ENCODE measurements around the gene ADAMTS17. TPM values are rescaled to one million over a fixed set of nuclear protein-coding genes. Genes with fewer than 3 reads are reported as not detected.

The ADAMTS17 gene
- total RNA-seq, 1 experiment from 2014 or later: 1.8 TPM

DNA sequence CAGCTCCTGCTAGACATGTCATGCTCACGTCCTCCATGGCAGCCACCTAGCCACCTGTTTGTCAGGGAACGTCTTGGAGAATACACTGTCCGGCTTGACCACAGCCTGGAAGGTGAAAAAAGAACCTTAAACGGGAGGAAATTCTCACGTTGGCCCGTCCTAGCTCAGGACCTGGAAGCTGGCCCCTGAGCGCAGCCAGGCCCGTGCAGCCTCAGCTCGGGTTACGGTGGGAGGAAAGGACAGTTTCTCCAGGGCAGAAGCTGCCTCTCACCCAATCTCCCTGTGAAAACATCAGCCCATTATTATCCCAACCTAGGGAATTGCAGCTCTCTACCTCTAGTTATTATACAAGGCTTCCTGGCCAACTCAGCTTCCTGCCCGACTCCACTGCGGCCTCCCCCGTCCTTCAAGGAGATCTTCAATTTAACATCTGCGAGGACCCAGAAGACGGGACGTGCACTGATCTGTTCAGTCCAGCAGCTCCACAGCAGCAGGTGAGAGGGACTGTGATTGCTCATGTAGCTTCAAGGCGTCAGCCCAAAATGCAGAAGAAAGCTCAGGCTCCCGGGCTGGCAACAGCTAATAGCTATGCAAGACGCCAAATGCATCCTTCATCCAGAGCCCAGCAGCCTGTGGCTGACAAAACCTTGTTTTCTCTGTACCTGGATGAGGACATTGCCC lies 84.7 kb downstream of the ADAMTS17 start:
- H3K4me3 Mint-ChIP-seq: no peak overlapping the region
- no peak for TF ChIP-seq GABPB1 (CRISPR knock-in tag; IDR thresholded peaks at IDR 0.05)
- no peak for TF ChIP-seq JUN (CRISPR knock-in tag; IDR thresholded peaks at IDR 0.05)
- no peak for TF ChIP-seq NR2C2 (CRISPR knock-in tag; IDR thresholded peaks at IDR 0.05)
- DNase-seq (ENCODE audit: low spot score) (no peak), ATAC-seq (no peak)
- peaks cover 20% of the 10 kb centered on the region for H3K9me3 Mint-ChIP-seq
- H3K27ac Mint-ChIP-seq: no peak overlapping the region
- peaks cover 14% of the 10 kb centered on the region for H3K36me3 Mint-ChIP-seq
- H3K4me1 Mint-ChIP-seq: no peaks in the 10 kb centered on the region; the same call in 1 of the 2 replicates
- CTCF ChIA-PET: interaction anchor here (1.8 kb wide), 1 partner anchor 82 kb away, joined by 7 read pairs; no protein-coding TSS in a partner anchor
- no peaks in the 10 kb centered on the region for H3K27me3 Mint-ChIP-seq (ENCODE audit: low read depth)
- POLR2A ChIA-PET: no interaction called here

DNA sequence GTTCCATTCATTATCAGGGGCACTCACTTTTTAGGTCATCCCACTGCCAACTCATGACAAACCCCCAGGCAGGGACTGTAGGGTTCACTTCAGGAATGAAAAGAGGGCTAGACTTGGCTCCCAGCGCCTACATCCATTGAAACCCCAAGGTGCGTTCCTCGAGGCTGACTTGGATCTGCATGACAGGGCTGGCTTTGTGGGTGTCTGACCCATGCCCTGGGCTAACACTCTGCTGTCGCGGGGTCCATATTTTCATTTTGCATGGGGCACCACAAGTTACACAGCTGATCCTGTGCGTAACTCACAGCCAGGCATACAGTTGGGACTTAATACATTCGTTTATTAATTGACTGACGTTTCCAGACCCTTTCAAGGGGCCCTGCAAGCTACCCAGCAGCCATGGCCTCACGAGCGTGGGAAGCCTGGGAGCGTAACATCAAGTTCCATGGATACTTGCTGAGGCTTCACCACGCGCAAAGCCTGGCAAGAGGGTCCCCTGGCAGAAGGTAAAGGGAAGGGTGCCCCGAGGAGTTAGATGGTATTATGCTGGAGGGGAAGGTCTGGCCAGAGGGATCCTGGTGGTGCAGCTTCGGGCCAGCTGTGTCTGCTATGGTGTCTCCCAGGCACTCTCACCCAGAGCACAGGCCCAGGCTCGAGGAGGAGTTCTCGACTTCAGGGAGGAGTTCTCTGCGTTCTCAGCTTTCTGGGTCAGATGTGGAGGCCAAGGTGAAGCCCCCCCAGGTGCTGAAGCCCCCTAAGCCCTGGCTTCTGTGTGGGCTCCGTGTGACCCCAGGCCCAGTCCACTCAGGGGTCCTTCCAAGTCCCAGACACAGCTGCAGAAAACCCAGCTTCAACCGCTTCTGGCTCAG lies 85.4 kb downstream of the ADAMTS17 start:
- Mint-ChIP-seq H3K27me3 (ENCODE audit: low read depth) (no peaks in the 10 kb centered on the region), H3K4me3 (no peak overlapping the region), H3K27ac (no peak overlapping the region), H3K4me1 (no peaks in the 10 kb centered on the region; the same call in 1 of the 2 replicates), H3K9me3 (peaks cover 20% of the 10 kb centered on the region), H3K36me3 (peaks cover 14% of the 10 kb centered on the region)
- TF ChIP-seq ZNF121 (CRISPR knock-in tag; IDR thresholded peaks at IDR 0.05) (no peak), KAT7 (CRISPR knock-in tag; IDR thresholded peaks at IDR 0.05; ENCODE audit: borderline replicate concordance) (no peak)
- TF ChIP-seq, protein P1, sequence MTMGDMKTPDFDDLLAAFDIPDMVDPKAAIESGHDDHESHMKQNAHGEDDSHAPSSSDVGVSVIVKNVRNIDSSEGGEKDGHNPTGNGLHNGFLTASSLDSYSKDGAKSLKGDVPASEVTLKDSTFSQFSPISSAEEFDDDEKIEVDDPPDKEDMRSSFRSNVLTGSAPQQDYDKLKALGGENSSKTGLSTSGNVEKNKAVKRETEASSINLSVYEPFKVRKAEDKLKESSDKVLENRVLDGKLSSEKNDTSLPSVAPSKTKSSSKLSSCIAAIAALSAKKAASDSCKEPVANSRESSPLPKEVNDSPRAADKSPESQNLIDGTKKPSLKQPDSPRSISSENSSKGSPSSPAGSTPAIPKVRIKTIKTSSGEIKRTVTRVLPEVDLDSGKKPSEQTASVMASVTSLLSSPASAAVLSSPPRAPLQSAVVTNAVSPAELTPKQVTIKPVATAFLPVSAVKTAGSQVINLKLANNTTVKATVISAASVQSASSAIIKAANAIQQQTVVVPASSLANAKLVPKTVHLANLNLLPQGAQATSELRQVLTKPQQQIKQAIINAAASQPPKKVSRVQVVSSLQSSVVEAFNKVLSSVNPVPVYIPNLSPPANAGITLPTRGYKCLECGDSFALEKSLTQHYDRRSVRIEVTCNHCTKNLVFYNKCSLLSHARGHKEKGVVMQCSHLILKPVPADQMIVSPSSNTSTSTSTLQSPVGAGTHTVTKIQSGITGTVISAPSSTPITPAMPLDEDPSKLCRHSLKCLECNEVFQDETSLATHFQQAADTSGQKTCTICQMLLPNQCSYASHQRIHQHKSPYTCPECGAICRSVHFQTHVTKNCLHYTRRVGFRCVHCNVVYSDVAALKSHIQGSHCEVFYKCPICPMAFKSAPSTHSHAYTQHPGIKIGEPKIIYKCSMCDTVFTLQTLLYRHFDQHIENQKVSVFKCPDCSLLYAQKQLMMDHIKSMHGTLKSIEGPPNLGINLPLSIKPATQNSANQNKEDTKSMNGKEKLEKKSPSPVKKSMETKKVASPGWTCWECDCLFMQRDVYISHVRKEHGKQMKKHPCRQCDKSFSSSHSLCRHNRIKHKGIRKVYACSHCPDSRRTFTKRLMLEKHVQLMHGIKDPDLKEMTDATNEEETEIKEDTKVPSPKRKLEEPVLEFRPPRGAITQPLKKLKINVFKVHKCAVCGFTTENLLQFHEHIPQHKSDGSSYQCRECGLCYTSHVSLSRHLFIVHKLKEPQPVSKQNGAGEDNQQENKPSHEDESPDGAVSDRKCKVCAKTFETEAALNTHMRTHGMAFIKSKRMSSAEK (CRISPR knock-in tag; IDR thresholded peaks at IDR 0.05; ENCODE audit: borderline replicate concordance): no peak
- TF ChIP-seq, protein P2, sequence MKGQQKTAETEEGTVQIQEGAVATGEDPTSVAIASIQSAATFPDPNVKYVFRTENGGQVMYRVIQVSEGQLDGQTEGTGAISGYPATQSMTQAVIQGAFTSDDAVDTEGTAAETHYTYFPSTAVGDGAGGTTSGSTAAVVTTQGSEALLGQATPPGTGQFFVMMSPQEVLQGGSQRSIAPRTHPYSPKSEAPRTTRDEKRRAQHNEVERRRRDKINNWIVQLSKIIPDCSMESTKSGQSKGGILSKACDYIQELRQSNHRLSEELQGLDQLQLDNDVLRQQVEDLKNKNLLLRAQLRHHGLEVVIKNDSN (CRISPR knock-in tag; IDR thresholded peaks at IDR 0.05): no peak
- no peak for ATAC-seq
- DNase-seq (ENCODE audit: low spot score): no peak
- POLR2A ChIA-PET: no interaction called here
- CTCF ChIA-PET: interaction anchor here (1.8 kb wide), 1 partner anchor 83 kb away, joined by 7 read pairs; no protein-coding TSS in a partner anchor

DNA sequence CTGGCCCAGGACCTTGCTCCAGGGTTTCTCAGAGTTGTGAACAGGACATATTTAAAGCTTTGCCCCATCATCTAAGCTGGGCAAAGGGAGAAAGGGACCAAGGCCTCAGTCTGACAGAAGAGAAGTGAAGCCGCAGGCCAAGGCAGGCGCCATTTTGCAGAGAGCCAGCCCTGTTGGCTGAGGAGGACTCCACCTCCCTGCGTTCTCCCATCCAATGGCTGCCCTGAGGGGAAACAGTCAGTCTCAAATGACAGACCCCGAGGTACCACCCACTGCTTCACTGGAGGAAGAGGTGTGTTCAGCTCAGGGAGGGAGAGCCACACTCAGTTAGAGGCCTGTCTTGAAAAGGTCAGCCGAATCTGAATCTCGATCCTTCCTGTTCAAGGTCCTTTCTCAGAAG lies 86.1 kb downstream of the ADAMTS17 start:
- DNase-seq (ENCODE audit: low spot score) (no peak), ATAC-seq (peak; percentile 51; the same call in 1 of the 2 replicates)
- H3K4me1 Mint-ChIP-seq: no peaks in the 10 kb centered on the region; the same call in 1 of the 2 replicates
- H3K9me3 Mint-ChIP-seq: peaks cover 20% of the 10 kb centered on the region
- no peak overlapping the region for H3K27ac Mint-ChIP-seq
- no peaks in the 10 kb centered on the region for H3K27me3 Mint-ChIP-seq (ENCODE audit: low read depth)
- no peak overlapping the region for H3K4me3 Mint-ChIP-seq
- TF ChIP-seq NFE2L1 (CRISPR knock-in tag; IDR thresholded peaks at IDR 0.05): no peak
- TF ChIP-seq, protein P3, sequence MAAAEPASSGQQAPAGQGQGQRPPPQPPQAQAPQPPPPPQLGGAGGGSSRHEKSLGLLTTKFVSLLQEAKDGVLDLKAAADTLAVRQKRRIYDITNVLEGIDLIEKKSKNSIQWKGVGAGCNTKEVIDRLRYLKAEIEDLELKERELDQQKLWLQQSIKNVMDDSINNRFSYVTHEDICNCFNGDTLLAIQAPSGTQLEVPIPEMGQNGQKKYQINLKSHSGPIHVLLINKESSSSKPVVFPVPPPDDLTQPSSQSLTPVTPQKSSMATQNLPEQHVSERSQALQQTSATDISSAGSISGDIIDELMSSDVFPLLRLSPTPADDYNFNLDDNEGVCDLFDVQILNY (CRISPR knock-in tag; IDR thresholded peaks at IDR 0.05): no peak
- TF ChIP-seq, protein P4, sequence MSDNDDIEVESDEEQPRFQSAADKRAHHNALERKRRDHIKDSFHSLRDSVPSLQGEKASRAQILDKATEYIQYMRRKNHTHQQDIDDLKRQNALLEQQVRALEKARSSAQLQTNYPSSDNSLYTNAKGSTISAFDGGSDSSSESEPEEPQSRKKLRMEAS (CRISPR knock-in tag; IDR thresholded peaks at IDR 0.05): no peak
- TF ChIP-seq, protein P1 (CRISPR knock-in tag; IDR thresholded peaks at IDR 0.05; ENCODE audit: borderline replicate concordance): no peak
- no peak for TF ChIP-seq JAZF1 (CRISPR knock-in tag; IDR thresholded peaks at IDR 0.05)
- TF ChIP-seq CREB1 (CRISPR knock-in tag; IDR thresholded peaks at IDR 0.05): no peak
- TF ChIP-seq, protein P5, sequence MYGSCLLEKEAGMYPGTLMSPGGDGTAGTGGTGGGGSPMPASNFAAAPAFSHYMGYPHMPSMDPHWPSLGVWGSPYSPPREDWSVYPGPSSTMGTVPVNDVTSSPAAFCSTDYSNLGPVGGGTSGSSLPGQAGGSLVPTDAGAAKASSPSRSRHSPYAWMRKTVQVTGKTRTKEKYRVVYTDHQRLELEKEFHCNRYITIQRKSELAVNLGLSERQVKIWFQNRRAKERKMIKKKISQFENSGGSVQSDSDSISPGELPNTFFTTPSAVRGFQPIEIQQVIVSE (CRISPR knock-in tag; IDR thresholded peaks at IDR 0.05; ENCODE audit: borderline replicate concordance): no peak
- TF ChIP-seq MYBL2 (CRISPR knock-in tag; IDR thresholded peaks at IDR 0.05): no peak
- CTCF ChIA-PET: interaction anchor here (1.8 kb wide), 1 partner anchor 83 kb away, joined by 7 read pairs; no protein-coding TSS in a partner anchor
- H3K36me3 Mint-ChIP-seq: peaks cover 14% of the 10 kb centered on the region
- POLR2A ChIA-PET: no interaction called here
